PC-9 (cell line): ENCODE measurements around the gene PHACTR1.

Source experiments
- EZH2 ChIP-seq: fragments of 200-600 bp; sonication (generic); IDR thresholded peaks from 2 replicates; pipeline ENCODE4 v1.8.0; 2017; ENCODE audit warnings: antibody characterized with exemption, low read depth
- TF ChIP-seq, protein P1 (sequence below): fragments of 200-600 bp; sonication (generic); conservative IDR thresholded peaks from 2 replicates; pipeline ENCODE4 v1.6.1; 2017; ENCODE audit warnings: mixed run types, antibody characterized with exemption, mild to moderate bottlenecking, moderate library complexity

DNA sequence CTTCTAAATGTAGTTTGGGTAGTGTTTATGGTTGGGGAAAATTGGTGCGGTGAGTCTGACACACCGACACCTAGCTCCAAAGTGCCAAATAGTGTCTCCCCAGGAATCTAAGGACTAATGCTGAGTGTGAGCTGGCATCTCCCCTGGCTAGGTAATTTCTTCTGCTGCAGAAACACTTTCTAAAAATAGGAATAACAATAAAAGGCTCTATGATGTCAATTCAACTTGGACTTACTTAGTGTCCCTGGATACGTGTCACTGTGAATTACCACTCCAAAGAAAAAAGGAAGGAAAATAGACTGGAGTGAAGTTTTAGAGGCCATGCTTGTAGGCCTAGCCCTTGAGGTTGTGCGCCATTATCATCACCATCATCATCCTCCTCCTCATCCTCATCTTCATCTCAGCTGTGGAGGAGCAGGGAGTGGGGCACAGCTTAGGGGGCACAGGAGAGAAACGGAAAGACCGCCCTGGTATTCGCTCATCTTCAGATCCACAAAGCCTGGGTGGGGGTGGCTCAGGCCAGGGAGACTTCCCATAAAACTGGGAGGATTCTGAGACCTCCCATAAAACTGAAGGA is 522.2 kb downstream of the PHACTR1 start:
- no peak for TF ChIP-seq EZH2
- TF ChIP-seq, protein P1, sequence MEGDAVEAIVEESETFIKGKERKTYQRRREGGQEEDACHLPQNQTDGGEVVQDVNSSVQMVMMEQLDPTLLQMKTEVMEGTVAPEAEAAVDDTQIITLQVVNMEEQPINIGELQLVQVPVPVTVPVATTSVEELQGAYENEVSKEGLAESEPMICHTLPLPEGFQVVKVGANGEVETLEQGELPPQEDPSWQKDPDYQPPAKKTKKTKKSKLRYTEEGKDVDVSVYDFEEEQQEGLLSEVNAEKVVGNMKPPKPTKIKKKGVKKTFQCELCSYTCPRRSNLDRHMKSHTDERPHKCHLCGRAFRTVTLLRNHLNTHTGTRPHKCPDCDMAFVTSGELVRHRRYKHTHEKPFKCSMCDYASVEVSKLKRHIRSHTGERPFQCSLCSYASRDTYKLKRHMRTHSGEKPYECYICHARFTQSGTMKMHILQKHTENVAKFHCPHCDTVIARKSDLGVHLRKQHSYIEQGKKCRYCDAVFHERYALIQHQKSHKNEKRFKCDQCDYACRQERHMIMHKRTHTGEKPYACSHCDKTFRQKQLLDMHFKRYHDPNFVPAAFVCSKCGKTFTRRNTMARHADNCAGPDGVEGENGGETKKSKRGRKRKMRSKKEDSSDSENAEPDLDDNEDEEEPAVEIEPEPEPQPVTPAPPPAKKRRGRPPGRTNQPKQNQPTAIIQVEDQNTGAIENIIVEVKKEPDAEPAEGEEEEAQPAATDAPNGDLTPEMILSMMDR = no peak
